HCT116 (cell line): Measurements from ENCODE around the gene ATAD2B. TPM values are rescaled to one million over a fixed set of nuclear protein-coding genes. Genes with fewer than 3 reads are reported as not detected.

Experiments used
- ATAC-seq: fragments of 200-7000 bp; cut with Tn5 transposase; 2 replicates; pipeline ENCODE4 v1.9.1; 2020; ENCODE audit warnings: mild to moderate bottlenecking, moderate library complexity
- BruUV-seq: library from RNA; stranded (reverse); fragments of 400-500 nt; replicated peaks from 2 replicates; lab custom pipeline; 2021; lab: Mats Ljungman, UMichigan
- CTCF ChIA-PET: fragments of 300-600 bp; sonication (Branson Sonifier 250); formaldehyde crosslinking; loops from one replicate; lab custom pipeline; 2021; ENCODE audit warnings: antibody characterized with exemption; lab: Charles Lee
- POLR2A ChIA-PET: fragments of 300-600, 350-600 bp; sonication (Branson Sonifier 250); formaldehyde crosslinking; loops from one replicate; lab custom pipeline; 2021; ENCODE audit warnings: antibody characterized with exemption; lab: Charles Lee
- RAD21 ChIA-PET, 2 experiments: fragments of 300-600 bp; sonication (Branson Sonifier 250); formaldehyde crosslinking; loops; one replicate each; lab custom pipeline; 2023; ENCODE audit warnings: low total read pairs in 2 of 2; ENCODE audit not compliant: uncharacterized antibody in 2 of 2, unreplicated experiment in 2 of 2, low non-redundant PET in 1 of 2; lab: Charles Lee
- DNase-seq: peaks from one replicate; pipeline ENCODE4 v3.0.0-alpha.2; 2010; ENCODE audit warnings: low read depth, low spot score
- H2AFZ ChIP-seq: fragments of 200-600 bp; shearing (Covaris generic), sonication (generic); 2 replicates; pipeline ENCODE4 v1.6.1; 2017; ENCODE audit warnings: low read depth, mixed run types, mixed read lengths, antibody characterized with exemption, low read length; ENCODE audit not compliant: poor library complexity, severe bottlenecking
- H3K27ac ChIP-seq: 2 replicates; pipeline ENCODE4 v1.5.1; 2012; ENCODE audit warnings: low read depth, low read length
- H3K27me3 ChIP-seq: fragments of 200-600 bp; sonication (generic); 2 replicates; pipeline ENCODE4 v1.6.1; 2016; ENCODE audit warnings: mixed run types, low read length, mixed read lengths; ENCODE audit not compliant: insufficient read depth
- H3K36me3 ChIP-seq, 2 experiments: fragments of 200-500 bp in 1 of 2; fragments of 200-600 bp in 1 of 2; sonication (Bioruptor generic) in 1 of 2; sonication (generic) in 1 of 2; 2 replicates each; pipeline versions ENCODE4 v1.5.1 to v1.6.1; 2014 to 2016; ENCODE audit warnings: low read length in 2 of 2, inconsistent platforms in 1 of 2, mixed read lengths in 1 of 2, mixed run types in 1 of 2; ENCODE audit not compliant: insufficient read depth in 2 of 2, control insufficient read depth in 1 of 2
- H3K4me1 ChIP-seq, 2 experiments: fragments of 200-600 bp in 1 of 2; sonication (generic) in 1 of 2; 2 replicates each; pipeline versions ENCODE4 v1.5.1 to v1.6.1; 2012 to 2017; ENCODE audit warnings: low read length in 2 of 2, inconsistent platforms in 1 of 2, mild to moderate bottlenecking in 1 of 2, mixed read lengths in 1 of 2, mixed run types in 1 of 2, moderate library complexity in 1 of 2; ENCODE audit not compliant: insufficient read depth in 2 of 2, control insufficient read depth in 1 of 2
- H3K4me2 ChIP-seq: fragments of 200-600 bp; sonication (generic); 2 replicates; pipeline ENCODE4 v1.6.1; 2017; ENCODE audit warnings: mixed run types, low read length, mixed read lengths
- H3K4me3 ChIP-seq, 2 experiments: fragments of 200-600 bp in 1 of 2; sonication (generic) in 1 of 2; replicated peaks in 1 of 2; 2 replicates each; pipeline ENCODE4 v1.5.1; 2011 to 2016; ENCODE audit warnings: low read length in 2 of 2, control low read depth in 1 of 2, low read depth in 1 of 2, mild to moderate bottlenecking in 1 of 2, mixed read lengths in 1 of 2, mixed run types in 1 of 2
- H3K79me2 ChIP-seq: fragments of 200-600 bp; sonication (generic); 2 replicates; pipeline ENCODE4 v1.6.1; 2017; ENCODE audit warnings: mild to moderate bottlenecking, mixed run types, low read length, moderate library complexity, mixed read lengths; ENCODE audit not compliant: insufficient read depth
- H3K9ac ChIP-seq: fragments of 200-600 bp; sonication (generic); 2 replicates; pipeline ENCODE4 v1.6.1; 2016; ENCODE audit warnings: low read length, mixed read lengths
- H3K9me2 ChIP-seq: fragments of 200-600 bp; sonication (generic), shearing (Covaris generic); 2 replicates; pipeline ENCODE4 v1.6.1; 2017; ENCODE audit warnings: mixed run types, mild to moderate bottlenecking, moderate library complexity; ENCODE audit not compliant: insufficient read depth
- H3K9me3 ChIP-seq, 2 experiments: fragments of 200-500 bp in 1 of 2; fragments of 200-600 bp in 1 of 2; sonication (Bioruptor generic) in 1 of 2; sonication (generic) in 1 of 2; 2 replicates each; pipeline ENCODE4 v1.6.1; 2014 to 2017; ENCODE audit warnings: low read length in 2 of 2, mixed read lengths in 2 of 2, inconsistent platforms in 1 of 2, low read depth in 1 of 2, mild to moderate bottlenecking in 1 of 2, mixed run types in 1 of 2, moderate library complexity in 1 of 2; ENCODE audit not compliant: control insufficient read depth in 1 of 2, insufficient read depth in 1 of 2
- H4K20me1 ChIP-seq: fragments of 200-600 bp; sonication (generic), shearing (Covaris generic); 2 replicates; pipeline ENCODE4 v1.6.1; 2017; ENCODE audit warnings: mixed run types, mild to moderate bottlenecking, moderate library complexity; ENCODE audit not compliant: insufficient read depth
- CBX3 ChIP-seq: IDR thresholded peaks from 2 replicates; pipeline ENCODE4 v1.6.1; 2012; ENCODE audit warnings: low read depth
- EGR1 ChIP-seq: IDR thresholded peaks from 2 replicates; pipeline ENCODE4 v1.6.1; 2012; ENCODE audit warnings: low read depth
- EZH2 ChIP-seq: fragments of 200-600 bp; sonication (generic); IDR thresholded peaks from 2 replicates; pipeline ENCODE4 v1.6.1; 2017; ENCODE audit warnings: antibody characterized with exemption, mixed run types
- FOSL1 ChIP-seq: IDR thresholded peaks from 2 replicates; pipeline ENCODE4 v1.6.1; 2012; ENCODE audit warnings: low read depth
- JUND ChIP-seq: IDR thresholded peaks from 2 replicates; pipeline ENCODE4 v1.6.1; 2012
- MAX ChIP-seq: IDR thresholded peaks from 2 replicates; pipeline ENCODE4 v1.6.1; 2012
- POLR2A ChIP-seq: IDR thresholded peaks from 2 replicates; pipeline ENCODE4 v1.7.0; 2011; ENCODE audit warnings: borderline replicate concordance; ENCODE audit not compliant: insufficient read depth, insufficient read length; ENCODE audit errors: extremely low read depth
- POLR2AphosphoS5 ChIP-seq: IDR thresholded peaks from 2 replicates; pipeline ENCODE4 v1.6.1; 2011; ENCODE audit warnings: mild to moderate bottlenecking, low read depth, low read length, moderate library complexity
- RAD21 ChIP-seq: IDR thresholded peaks from 2 replicates; pipeline ENCODE4 v1.6.1; 2012; ENCODE audit warnings: low read depth, mild to moderate bottlenecking
- REST ChIP-seq: IDR thresholded peaks from 2 replicates; pipeline ENCODE4 v1.6.1; 2012; ENCODE audit warnings: low read depth
- SP1 ChIP-seq: IDR thresholded peaks from 2 replicates; pipeline ENCODE4 v1.6.1; 2012; ENCODE audit warnings: low read depth
- SRF ChIP-seq: IDR thresholded peaks from 2 replicates; pipeline ENCODE4 v1.6.1; 2012; ENCODE audit warnings: low read depth
- TCF7L2 ChIP-seq: IDR thresholded peaks from 2 replicates; pipeline ENCODE4 v1.7.0; 2011; ENCODE audit warnings: borderline replicate concordance, inconsistent platforms; ENCODE audit not compliant: insufficient read depth, insufficient read length; ENCODE audit errors: extremely low read depth
- YY1 ChIP-seq: IDR thresholded peaks from 2 replicates; pipeline ENCODE4 v1.6.1; 2011; ENCODE audit warnings: low read length, low read depth, moderate library complexity, mild to moderate bottlenecking; ENCODE audit not compliant: insufficient replicate concordance; ENCODE audit errors: extremely low read depth
- ZFX ChIP-seq: fragments of 450-650 bp; IDR thresholded peaks from 2 replicates; pipeline ENCODE4 v1.6.1; 2017
- ZNF274 ChIP-seq: fragments of 200-500 bp; sonication (Bioruptor generic); IDR thresholded peaks from 2 replicates; pipeline ENCODE4 v1.6.1; 2014; ENCODE audit warnings: mild to moderate bottlenecking, low read depth, low read length, inconsistent platforms
- intact Hi-C: fragments of 100-400 bp; cut with micrococcal nuclease; formaldehyde crosslinking; loops from 2 replicates; pipeline ENCODE4 v1.10.0; 2022
- total RNA-seq: library from RNA; stranded (reverse); gene quantifications from one replicate; pipeline ENCODE4 v1.2.1, GENCODE V29; 2021; ENCODE audit not compliant: unreplicated experiment
- TF ChIP-seq, protein P1 (sequence below): IDR thresholded peaks from 2 replicates; pipeline ENCODE4 v1.6.1; 2011; ENCODE audit warnings: mild to moderate bottlenecking, low read length, moderate library complexity; ENCODE audit not compliant: insufficient replicate concordance; ENCODE audit errors: extremely low read depth
- TF ChIP-seq, protein P2 (sequence below), 3 experiments: fragments of 200-600 bp in 1 of 3; sonication (generic) in 1 of 3; IDR thresholded peaks in 2 of 3; conservative IDR thresholded peaks in 1 of 3; 2 replicates each; pipeline ENCODE4 v1.5.1; 2012 to 2017; ENCODE audit warnings: low read depth in 2 of 3, low read length in 2 of 3, antibody characterized with exemption in 1 of 3, borderline replicate concordance in 1 of 3, control low read depth in 1 of 3, mild to moderate bottlenecking in 1 of 3, mixed read lengths in 1 of 3, mixed run types in 1 of 3, moderate library complexity in 1 of 3; ENCODE audit not compliant: insufficient read depth in 1 of 3
- TF ChIP-seq, protein P3 (sequence below): IDR thresholded peaks from 2 replicates; pipeline ENCODE4 v1.6.1; 2012

Gene ATAD2B
- total RNA-seq, 1 experiment from 2014 or later, result 9.6 TPM

DNA sequence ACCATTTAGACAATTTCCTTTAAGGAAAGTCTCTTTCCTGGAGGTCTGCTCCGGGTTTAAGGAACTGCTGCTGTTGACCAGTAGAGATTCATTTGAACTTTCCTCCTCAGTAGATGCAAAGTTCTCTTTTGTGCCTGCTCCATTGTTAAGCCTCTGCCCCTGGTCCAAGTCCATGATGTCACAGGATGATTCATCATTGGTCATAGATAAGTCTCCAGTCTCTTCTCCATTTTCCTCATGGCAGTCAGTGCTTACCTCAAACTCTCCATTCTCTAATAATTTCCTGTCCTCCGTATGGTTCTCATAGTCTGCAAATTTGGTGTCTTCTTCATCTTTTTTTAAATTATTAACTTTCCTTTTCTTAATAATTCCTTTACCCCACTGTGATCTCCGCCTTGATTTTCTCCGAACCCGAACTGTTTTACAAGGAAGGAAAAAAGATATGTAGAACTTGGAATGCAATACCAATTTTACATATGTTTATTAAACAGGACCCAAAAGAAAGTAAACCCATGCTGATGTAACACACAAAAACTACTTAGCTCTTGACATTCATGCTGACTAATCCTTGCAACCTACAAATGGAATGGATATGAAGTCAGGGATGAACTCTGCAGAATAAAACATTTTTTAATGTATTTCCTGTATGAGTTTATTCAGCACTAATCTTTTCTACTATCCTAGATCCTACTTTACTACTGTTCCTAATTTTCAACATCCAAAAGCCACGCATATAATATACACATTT, 169.1 kb downstream of the ATAD2B start:
- no peak overlapping the region; the same call in 1 of the 2 replicates for H3K4me2 ChIP-seq
- TF ChIP-seq EZH2 (no peak), YY1 (peak; percentile 32), SRF (no peak), ZNF274 (no peak), SP1 (peak; percentile 24; the same call in 1 of the 2 replicates), ZFX (no peak), JUND (peak; percentile 59), EGR1 (no peak), RAD21 (no peak), POLR2AphosphoS5 (no peak), FOSL1 (peak; percentile 74), REST (no peak), CBX3 (0 out of 2 replicates have a peak, but pooled peaks have one; percentile 18), POLR2A (no peak), MAX (0 out of 2 replicates have a peak, but pooled peaks have one; percentile 2), TCF7L2 (no peak)
- TF ChIP-seq, protein P1, sequence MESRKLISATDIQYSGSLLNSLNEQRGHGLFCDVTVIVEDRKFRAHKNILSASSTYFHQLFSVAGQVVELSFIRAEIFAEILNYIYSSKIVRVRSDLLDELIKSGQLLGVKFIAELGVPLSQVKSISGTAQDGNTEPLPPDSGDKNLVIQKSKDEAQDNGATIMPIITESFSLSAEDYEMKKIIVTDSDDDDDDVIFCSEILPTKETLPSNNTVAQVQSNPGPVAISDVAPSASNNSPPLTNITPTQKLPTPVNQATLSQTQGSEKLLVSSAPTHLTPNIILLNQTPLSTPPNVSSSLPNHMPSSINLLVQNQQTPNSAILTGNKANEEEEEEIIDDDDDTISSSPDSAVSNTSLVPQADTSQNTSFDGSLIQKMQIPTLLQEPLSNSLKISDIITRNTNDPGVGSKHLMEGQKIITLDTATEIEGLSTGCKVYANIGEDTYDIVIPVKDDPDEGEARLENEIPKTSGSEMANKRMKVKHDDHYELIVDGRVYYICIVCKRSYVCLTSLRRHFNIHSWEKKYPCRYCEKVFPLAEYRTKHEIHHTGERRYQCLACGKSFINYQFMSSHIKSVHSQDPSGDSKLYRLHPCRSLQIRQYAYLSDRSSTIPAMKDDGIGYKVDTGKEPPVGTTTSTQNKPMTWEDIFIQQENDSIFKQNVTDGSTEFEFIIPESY, result no peak
- TF ChIP-seq, protein P2, sequence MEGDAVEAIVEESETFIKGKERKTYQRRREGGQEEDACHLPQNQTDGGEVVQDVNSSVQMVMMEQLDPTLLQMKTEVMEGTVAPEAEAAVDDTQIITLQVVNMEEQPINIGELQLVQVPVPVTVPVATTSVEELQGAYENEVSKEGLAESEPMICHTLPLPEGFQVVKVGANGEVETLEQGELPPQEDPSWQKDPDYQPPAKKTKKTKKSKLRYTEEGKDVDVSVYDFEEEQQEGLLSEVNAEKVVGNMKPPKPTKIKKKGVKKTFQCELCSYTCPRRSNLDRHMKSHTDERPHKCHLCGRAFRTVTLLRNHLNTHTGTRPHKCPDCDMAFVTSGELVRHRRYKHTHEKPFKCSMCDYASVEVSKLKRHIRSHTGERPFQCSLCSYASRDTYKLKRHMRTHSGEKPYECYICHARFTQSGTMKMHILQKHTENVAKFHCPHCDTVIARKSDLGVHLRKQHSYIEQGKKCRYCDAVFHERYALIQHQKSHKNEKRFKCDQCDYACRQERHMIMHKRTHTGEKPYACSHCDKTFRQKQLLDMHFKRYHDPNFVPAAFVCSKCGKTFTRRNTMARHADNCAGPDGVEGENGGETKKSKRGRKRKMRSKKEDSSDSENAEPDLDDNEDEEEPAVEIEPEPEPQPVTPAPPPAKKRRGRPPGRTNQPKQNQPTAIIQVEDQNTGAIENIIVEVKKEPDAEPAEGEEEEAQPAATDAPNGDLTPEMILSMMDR (IDR thresholded peaks at IDR 0.05 in 2 of 3, conservative IDR thresholded peaks at IDR 0.05 in 1 of 3; ENCODE audit: borderline replicate concordance in 1 of 3, insufficient read depth in 1 of 3, low read depth in 2 of 3, low read length in 2 of 3), result no peak
- TF ChIP-seq, protein P3, sequence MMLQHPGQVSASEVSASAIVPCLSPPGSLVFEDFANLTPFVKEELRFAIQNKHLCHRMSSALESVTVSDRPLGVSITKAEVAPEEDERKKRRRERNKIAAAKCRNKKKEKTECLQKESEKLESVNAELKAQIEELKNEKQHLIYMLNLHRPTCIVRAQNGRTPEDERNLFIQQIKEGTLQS, result peak; percentile 40; the same call in 1 of the 2 replicates

More for the DNA sequence above, 169.1 kb downstream of the ATAD2B start:
- Histone ChIP-seq H3K27ac (no peak overlapping the region), H3K9me2 (no peaks in the 10 kb centered on the region), H3K4me3 (no peak overlapping the region), H2AFZ (no peak overlapping the region), H4K20me1 (no peaks in the 10 kb centered on the region), H3K36me3 (no peaks in the 10 kb centered on the region), H3K4me1 (peaks cover 0 to 10% of the 10 kb centered on the region in 2 experiments; a peak in 2 of 4 replicates), H3K79me2 (no peaks in the 10 kb centered on the region), H3K9me3 (no peaks in the 10 kb centered on the region), H3K9ac (no peak overlapping the region), H3K27me3 (no peaks in the 10 kb centered on the region)
- RAD21 ChIA-PET, result no interaction called here
- intact Hi-C loops, result loop anchor here (5.0 kb wide), 1 partner anchor 391 kb away; no protein-coding TSS in a partner anchor
- DNase-seq (peak; percentile 48), ATAC-seq (peak; percentile 60)
- no TSS peak for BruUV-seq
- POLR2A ChIA-PET, result no interaction called here
- CTCF ChIA-PET, result no interaction called here
